T1000 (cell line): ENCODE data around the gene BAIAP2L1.

Experiments
- DNase-seq: peaks from one replicate; lab custom pipeline; 2025; ENCODE audit warnings: mixed read lengths; lab: John Stamatoyannopoulos, UW

Gene BAIAP2L1

GRCh38 chr7:98293746-98294145, 107.1 kb downstream of the BAIAP2L1 start:
- no peak for DNase-seq

GRCh38 chr7:98293265-98293664, 107.6 kb downstream of the BAIAP2L1 start:
- DNase-seq, result no peak

GRCh38 chr7:98291717-98292116, 109.2 kb downstream of the BAIAP2L1 start:
- no peak for DNase-seq

- no peak for DNase-seq
Observed at GRCh38 chr7:98289333-98289875, 111.5 kb downstream of the BAIAP2L1 start.

GRCh38 chr7:98288064-98288823, 112.6 kb downstream of the BAIAP2L1 start:
- no peak for DNase-seq

- DNase-seq, result no peak
Observed at GRCh38 chr7:98287486-98287959, 113.4 kb downstream of the BAIAP2L1 start.

- no peak for DNase-seq
Observed at GRCh38 chr7:98286701-98287485, 114.0 kb downstream of the BAIAP2L1 start.

- DNase-seq, result peak; percentile 55
Observed at GRCh38 chr7:98286093-98286539, 114.8 kb downstream of the BAIAP2L1 start.

- no peak for DNase-seq
Observed at GRCh38 chr7:98285157-98286092, 115.5 kb downstream of the BAIAP2L1 start.

GRCh38 chr7:98284335-98285036, 116.4 kb downstream of the BAIAP2L1 start:
- DNase-seq, result no peak

GRCh38 chr7:98283887-98284222, 117.0 kb downstream of the BAIAP2L1 start:
- no peak for DNase-seq

GRCh38 chr7:98283127-98283886, 117.6 kb downstream of the BAIAP2L1 start:
- DNase-seq, result no peak

- no peak for DNase-seq
Observed at GRCh38 chr7:98282703-98283102, 118.2 kb downstream of the BAIAP2L1 start.

- DNase-seq, result no peak
Observed at GRCh38 chr7:98281757-98282606, 118.9 kb downstream of the BAIAP2L1 start.

- DNase-seq, result peak; percentile 49
Observed at GRCh38 chr7:98280791-98281756, 119.8 kb downstream of the BAIAP2L1 start, which contains the start of gene BRI3. Gene BRI3, plus strand, starts transcription at chr7:98281686. Its CDS starts 110 bp downstream, at chr7:98281796.

GRCh38 chr7:98280296-98280695, 120.6 kb downstream of the BAIAP2L1 start:
- DNase-seq, result no peak

GRCh38 chr7:98278936-98279335, 122.0 kb downstream of the BAIAP2L1 start:
- no peak for DNase-seq

GRCh38 chr7:98278408-98278807, 122.5 kb downstream of the BAIAP2L1 start:
- DNase-seq, result no peak
